ENCODE results near the gene EEFSEC. TPM values are rescaled to one million over a fixed set of nuclear protein-coding genes. Genes with fewer than 3 reads are reported as not detected.

Gene EEFSEC
- total and polyA plus RNA-seq, 2 experiments from 2014 or later = 4.9 to 18.7 TPM

GRCh38 chr3:128242818-128243601, 89.7 kb downstream of the EEFSEC start:
- no peak overlapping the region for H3K4me3 ChIP-seq
- H3K9me2 ChIP-seq (ENCODE audit: insufficient read depth) = no peaks in the 10 kb centered on the region
- no peaks in the 10 kb centered on the region for H4K20me1 ChIP-seq (ENCODE audit: insufficient read depth)
- no peaks in the 10 kb centered on the region for H3K36me3 ChIP-seq (ENCODE audit: low read depth)
- DNase-seq = peak; percentile 12
- H3F3A ChIP-seq (ENCODE audit: insufficient read depth) = no peaks in the 10 kb centered on the region
- H2AFZ ChIP-seq = no peak overlapping the region
- no peak overlapping the region for H3K4me2 ChIP-seq (ENCODE audit: unreplicated experiment)
- H3K79me2 ChIP-seq (ENCODE audit: insufficient read depth) = no peaks in the 10 kb centered on the region
- 89 to 93% methylated on average over 13 of the region's 13 CpGs for WGBS, 2 experiments (ENCODE audit: low coverage in 1 of 2, low lambda C conversion rate in 2 of 2, missing lambda C conversion rate in 2 of 2)
- in situ Hi-C loops (cut with MboI) = no loop called here
- H3K4me1 ChIP-seq (ENCODE audit: insufficient read depth) = no peaks in the 10 kb centered on the region
- no peaks in the 10 kb centered on the region for H3K27me3 ChIP-seq (replicated peaks; ENCODE audit: insufficient read depth)
- TF ChIP-seq EZH2phosphoT487 (IDR thresholded peaks at IDR 0.05; ENCODE audit: insufficient read depth, low read depth) (no peak), EZH2 (IDR thresholded peaks at IDR 0.05; ENCODE audit: insufficient read depth, poor library complexity, severe bottlenecking) (no peak)
- no peak overlapping the region for H3K27ac ChIP-seq
- H3K9ac ChIP-seq = no peak overlapping the region
- H3K9me3 ChIP-seq (ENCODE audit: low read depth) = no peaks in the 10 kb centered on the region

GRCh38 chr3:128243602-128244504, 90.6 kb downstream of the EEFSEC start:
- H3F3A ChIP-seq (ENCODE audit: insufficient read depth) = no peaks in the 10 kb centered on the region
- H3K79me2 ChIP-seq (ENCODE audit: insufficient read depth) = no peaks in the 10 kb centered on the region
- TF ChIP-seq EZH2phosphoT487 (IDR thresholded peaks at IDR 0.05; ENCODE audit: insufficient read depth, low read depth) = no peak
- TF ChIP-seq EZH2 (IDR thresholded peaks at IDR 0.05; ENCODE audit: insufficient read depth, poor library complexity, severe bottlenecking) = no peak
- no peaks in the 10 kb centered on the region for H3K9me2 ChIP-seq (ENCODE audit: insufficient read depth)
- no peaks in the 10 kb centered on the region for H3K27me3 ChIP-seq (replicated peaks; ENCODE audit: insufficient read depth)
- no peak overlapping the region for H3K9ac ChIP-seq
- no peak for DNase-seq
- H2AFZ ChIP-seq = no peak overlapping the region
- no peak overlapping the region for H3K27ac ChIP-seq
- H3K9me3 ChIP-seq (ENCODE audit: low read depth) = no peaks in the 10 kb centered on the region
- WGBS, 2 experiments (ENCODE audit: low coverage in 1 of 2, low lambda C conversion rate in 2 of 2, missing lambda C conversion rate in 2 of 2) = 70 to 71% methylated on average over 9 to 11 of the region's 11 CpGs
- no peaks in the 10 kb centered on the region for H3K4me1 ChIP-seq (ENCODE audit: insufficient read depth)
- H3K4me3 ChIP-seq = no peak overlapping the region
- in situ Hi-C loops (cut with MboI) = no loop called here
- H4K20me1 ChIP-seq (ENCODE audit: insufficient read depth) = no peaks in the 10 kb centered on the region
- no peaks in the 10 kb centered on the region for H3K36me3 ChIP-seq (ENCODE audit: low read depth)
- no peak overlapping the region for H3K4me2 ChIP-seq (ENCODE audit: unreplicated experiment)

GRCh38 chr3:128245460-128245859, 92.2 kb downstream of the EEFSEC start:
- Histone ChIP-seq H3K4me2 (ENCODE audit: unreplicated experiment) (no peak overlapping the region), H3K9ac (no peak overlapping the region), H3K9me3 (ENCODE audit: low read depth) (no peaks in the 10 kb centered on the region), H3F3A (ENCODE audit: insufficient read depth) (no peaks in the 10 kb centered on the region), H4K20me1 (ENCODE audit: insufficient read depth) (no peaks in the 10 kb centered on the region), H3K4me3 (no peak overlapping the region), H2AFZ (no peak overlapping the region), H3K4me1 (ENCODE audit: insufficient read depth) (no peaks in the 10 kb centered on the region), H3K27ac (no peak overlapping the region), H3K79me2 (ENCODE audit: insufficient read depth) (no peaks in the 10 kb centered on the region), H3K36me3 (ENCODE audit: low read depth) (peaks cover 8% of the 10 kb centered on the region; the same call in 1 of the 2 replicates), H3K9me2 (ENCODE audit: insufficient read depth) (no peaks in the 10 kb centered on the region), H3K27me3 (replicated peaks; ENCODE audit: insufficient read depth) (no peaks in the 10 kb centered on the region)
- 78 to 79% methylated on average over 5 of the region's 5 CpGs for WGBS, 2 experiments (ENCODE audit: low coverage in 1 of 2, low lambda C conversion rate in 2 of 2, missing lambda C conversion rate in 2 of 2)
- TF ChIP-seq EZH2 (IDR thresholded peaks at IDR 0.05; ENCODE audit: insufficient read depth, poor library complexity, severe bottlenecking) = no peak
- in situ Hi-C loops (cut with MboI) = no loop called here
- no peak for DNase-seq

GRCh38 chr3:128247666-128248409, 94.6 kb downstream of the EEFSEC start:
- peaks cover 9% of the 10 kb centered on the region; the same call in 1 of the 2 replicates for H3K36me3 ChIP-seq (ENCODE audit: low read depth)
- in situ Hi-C loops (cut with MboI) = no loop called here
- H3K4me1 ChIP-seq (ENCODE audit: insufficient read depth) = no peaks in the 10 kb centered on the region
- WGBS, 2 experiments (ENCODE audit: low coverage in 1 of 2, low lambda C conversion rate in 2 of 2, missing lambda C conversion rate in 2 of 2) = 71 to 73% methylated on average over 6 of the region's 6 CpGs
- H3K9me2 ChIP-seq (ENCODE audit: insufficient read depth) = no peaks in the 10 kb centered on the region
- no peak overlapping the region for H2AFZ ChIP-seq
- DNase-seq = no peak
- TF ChIP-seq EZH2phosphoT487 (IDR thresholded peaks at IDR 0.05; ENCODE audit: insufficient read depth, low read depth) (no peak), EZH2 (IDR thresholded peaks at IDR 0.05; ENCODE audit: insufficient read depth, poor library complexity, severe bottlenecking) (no peak)
- H3K27me3 ChIP-seq (replicated peaks; ENCODE audit: insufficient read depth) = no peaks in the 10 kb centered on the region
- no peak overlapping the region for H3K4me2 ChIP-seq (ENCODE audit: unreplicated experiment)
- H3K27ac ChIP-seq = no peak overlapping the region
- H3K9me3 ChIP-seq (ENCODE audit: low read depth) = no peaks in the 10 kb centered on the region
- H3K4me3 ChIP-seq = no peak overlapping the region
- no peak overlapping the region for H3K9ac ChIP-seq
- no peaks in the 10 kb centered on the region for H3F3A ChIP-seq (ENCODE audit: insufficient read depth)
- H4K20me1 ChIP-seq (ENCODE audit: insufficient read depth) = no peaks in the 10 kb centered on the region
- H3K79me2 ChIP-seq (ENCODE audit: insufficient read depth) = no peaks in the 10 kb centered on the region

Measured in GM23248 (cell line).